MV-4-11 (cell line): Measurements from ENCODE around the gene KLHL3.

Experiments used
- DNase-seq: peaks from one replicate; lab custom pipeline; 2025; lab: John Stamatoyannopoulos, UW

Gene KLHL3

GRCh38 chr5:137607771-137608170, 128.1 kb downstream of the KLHL3 start:
- no peak for DNase-seq

DNA sequence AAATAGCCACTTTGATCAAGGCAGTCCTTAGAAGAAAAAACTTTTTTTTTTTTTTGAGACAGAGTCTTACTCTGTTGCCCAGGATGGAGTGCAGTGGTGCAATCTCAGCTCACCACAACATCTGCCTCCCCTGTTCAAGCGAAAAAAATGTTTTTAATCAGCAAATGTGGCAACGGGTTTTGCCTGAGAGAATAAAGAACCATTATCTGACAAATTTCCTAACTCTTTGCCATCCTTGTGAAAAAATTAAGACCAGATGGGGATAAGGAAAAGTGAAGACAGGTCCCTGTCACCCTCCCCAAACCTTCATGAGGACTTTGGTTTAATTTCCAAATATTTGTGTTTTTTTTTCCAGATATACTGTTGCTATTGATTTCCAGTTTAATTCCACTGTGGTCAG, 129.5 kb downstream of the KLHL3 start:
- DNase-seq, result no peak

GRCh38 chr5:137605411-137605810, 130.5 kb downstream of the KLHL3 start:
- DNase-seq, result peak; percentile 25

DNA sequence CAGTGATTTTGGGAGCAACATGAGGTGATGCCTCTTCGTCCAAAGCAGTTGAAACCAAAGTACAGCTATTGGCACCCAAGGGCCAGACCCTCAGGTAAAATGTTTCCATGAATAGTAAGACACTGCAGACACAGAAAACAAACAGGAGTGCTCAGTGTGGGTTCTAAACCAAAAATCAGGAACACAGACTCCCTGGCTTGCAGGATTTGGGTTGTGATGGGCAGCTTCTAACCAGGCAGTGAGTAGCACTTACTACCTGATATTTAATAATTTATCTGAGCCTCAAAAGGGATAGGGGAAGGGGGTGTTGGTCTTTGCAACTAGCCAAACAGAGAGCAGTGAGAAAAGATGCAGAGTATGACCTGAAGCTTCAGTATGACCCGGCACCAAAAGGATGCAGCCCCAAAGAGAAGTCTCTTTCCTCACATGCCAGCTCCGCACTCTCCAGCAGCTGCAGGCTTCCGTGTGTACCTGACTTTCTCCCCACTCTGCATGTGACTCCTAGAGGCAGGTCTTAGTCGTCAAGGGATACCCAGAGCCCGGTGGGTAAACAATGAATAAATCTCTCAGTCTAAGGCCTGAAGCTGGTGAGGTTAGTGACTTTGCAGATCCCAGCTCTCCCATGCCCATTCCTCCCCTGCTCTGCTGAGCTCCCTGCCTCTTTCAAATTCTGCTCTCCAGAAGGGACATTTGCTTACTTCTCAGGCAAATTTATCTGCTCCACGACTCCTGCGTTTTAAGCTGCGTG, 131.4 kb downstream of the KLHL3 start:
- DNase-seq, result no peak

- DNase-seq, result no peak
Observed at GRCh38 chr5:137603891-137604290, 132.0 kb downstream of the KLHL3 start.

GRCh38 chr5:137603356-137603755, 132.5 kb downstream of the KLHL3 start:
- no peak for DNase-seq

- DNase-seq, result no peak
Observed at GRCh38 chr5:137602721-137603273, 133.1 kb downstream of the KLHL3 start.

GRCh38 chr5:137600721-137601360, 135.0 kb downstream of the KLHL3 start:
- DNase-seq, result no peak

GRCh38 chr5:137599457-137599856, 136.4 kb downstream of the KLHL3 start:
- DNase-seq, result no peak

DNA sequence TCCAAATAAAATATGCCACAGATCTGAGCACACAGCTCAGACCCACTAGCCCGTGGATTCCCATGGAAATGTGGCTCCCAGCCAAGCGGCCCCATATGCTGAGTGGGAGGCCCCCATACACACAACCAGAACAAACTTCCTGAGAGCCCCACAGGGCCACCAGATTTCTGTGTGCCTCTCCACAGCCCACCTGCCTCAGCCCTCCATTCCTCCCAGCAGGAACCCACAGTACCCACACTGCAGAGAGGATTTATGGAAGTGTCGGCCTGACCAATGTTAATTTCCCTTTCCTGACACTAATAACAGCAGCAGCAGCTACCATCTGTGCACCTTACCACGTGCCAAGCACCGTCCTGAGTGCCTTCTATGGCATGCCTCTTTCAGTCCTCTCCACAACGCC, 137.5 kb downstream of the KLHL3 start:
- no peak for DNase-seq

GRCh38 chr5:137596941-137597340, 138.9 kb downstream of the KLHL3 start:
- no peak for DNase-seq

GRCh38 chr5:137595396-137596079, 140.4 kb downstream of the KLHL3 start:
- no peak for DNase-seq

GRCh38 chr5:137594717-137595116, 141.2 kb downstream of the KLHL3 start:
- no peak for DNase-seq

- no peak for DNase-seq
Observed at GRCh38 chr5:137592317-137592716, 143.6 kb downstream of the KLHL3 start.

DNA sequence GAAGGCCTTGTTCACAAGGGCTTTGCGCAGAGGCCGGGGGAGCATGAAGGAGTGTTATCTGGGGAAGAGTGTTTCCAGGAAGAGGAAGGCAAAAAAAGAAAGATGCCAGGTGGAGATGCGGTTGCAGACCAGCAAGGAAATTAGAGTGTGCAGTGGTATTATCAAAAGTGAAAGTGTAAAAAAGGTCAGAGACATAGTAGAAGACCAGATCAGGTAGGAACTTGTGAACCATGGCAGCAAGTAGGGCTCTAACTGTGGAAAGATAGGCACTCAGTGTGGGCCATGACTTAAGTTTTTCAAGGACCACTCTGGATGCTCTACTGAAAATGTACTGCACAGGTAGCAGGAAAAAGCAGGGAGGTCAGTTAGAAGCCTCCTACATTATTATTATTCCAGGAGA, 146.7 kb downstream of the KLHL3 start:
- no peak for DNase-seq

DNA sequence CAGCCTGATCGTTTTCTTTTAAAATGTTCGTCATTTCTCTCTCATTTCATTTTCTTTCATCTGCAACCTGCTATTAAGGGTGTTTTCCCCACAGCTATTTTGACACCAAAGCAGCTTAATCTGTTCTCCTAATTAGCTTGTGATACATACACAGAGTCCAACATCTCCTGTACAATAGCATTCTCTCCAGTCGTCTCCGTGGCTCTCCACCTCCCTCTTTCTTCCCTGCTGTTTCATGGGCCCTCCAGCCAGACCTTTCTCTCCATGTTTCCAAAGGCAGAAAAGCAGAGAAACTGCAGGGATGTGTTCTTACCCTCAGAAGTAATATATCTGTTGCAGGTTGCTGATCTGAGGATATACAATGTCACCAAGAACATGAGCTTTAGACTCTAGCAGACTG, 148.0 kb downstream of the KLHL3 start:
- no peak for DNase-seq

GRCh38 chr5:137584262-137584661, 151.6 kb downstream of the KLHL3 start:
- no peak for DNase-seq

- DNase-seq, result no peak
Observed at GRCh38 chr5:137583129-137583528, 152.8 kb downstream of the KLHL3 start.

GRCh38 chr5:137582218-137582617, 153.7 kb downstream of the KLHL3 start:
- peak; percentile 98 for DNase-seq

DNA sequence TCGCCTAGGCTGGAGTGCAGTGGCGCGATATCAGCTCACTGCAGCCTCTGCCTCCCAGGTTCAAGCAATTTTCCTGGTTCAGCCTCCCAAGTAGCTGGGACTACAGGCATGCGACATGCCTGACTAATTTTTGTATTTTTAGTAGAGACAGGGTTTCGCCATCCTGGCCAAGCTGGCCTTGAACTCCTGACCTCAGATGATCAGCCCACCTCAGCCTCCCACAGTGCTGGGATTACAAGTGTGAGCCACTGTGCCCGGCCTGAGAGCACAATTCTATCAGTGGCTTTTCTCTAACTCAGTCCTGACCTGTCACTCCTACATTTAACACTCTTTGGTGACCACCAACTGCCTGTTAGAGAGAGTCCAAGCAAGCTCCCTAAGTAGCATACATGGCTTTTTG, 154.1 kb downstream of the KLHL3 start:
- DNase-seq, result peak; percentile 98

GRCh38 chr5:137580030-137580429, 155.9 kb downstream of the KLHL3 start:
- DNase-seq, result peak; percentile 34

- peak; percentile 76 for DNase-seq
Observed at GRCh38 chr5:137575847-137576246, 160.0 kb downstream of the KLHL3 start.

DNA sequence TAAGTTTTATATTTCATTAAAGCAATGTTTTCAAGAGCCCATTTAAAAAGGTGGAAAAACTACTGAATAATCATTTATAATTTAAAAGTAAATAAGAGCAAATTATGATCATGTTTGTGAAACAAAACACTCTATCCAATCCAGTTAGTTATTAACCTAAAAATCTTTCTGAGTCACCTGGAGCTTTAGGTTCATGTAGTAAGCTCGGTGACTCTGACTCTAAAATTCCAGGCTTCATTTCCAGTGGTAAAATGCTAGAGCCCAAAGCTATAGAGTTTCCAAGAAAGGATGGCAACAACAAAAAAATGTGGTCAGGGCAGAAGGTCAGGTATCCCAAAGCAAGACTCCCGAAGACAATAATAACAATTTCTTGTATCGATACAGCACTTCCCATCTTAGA, 160.7 kb downstream of the KLHL3 start:
- no peak for DNase-seq
